ENCODE data around the gene CCDC92B.
A peak's percentile ranks its signal among the peaks of the same experiment; 100 is the strongest.
"Not testable (repeated sequence)": the region's sequence is repeated elsewhere in the genome, so short reads cannot be mapped to it uniquely, and the experiment has no call there.

The CCDC92B gene

GRCh38 chr17:2749058-2749783 lies at the start of gene CCDC92B:
Gene CCDC92B (minus strand): TSS chr17:2749652. CDS start chr17:2735145, 14,507 bp downstream.
- Mint-ChIP-seq H3K27me3 (peaks cover 32% of the 10 kb centered on the region), H3K4me1 (ENCODE audit: low read depth) (no peaks in the 10 kb centered on the region)

GRCh38 chr17:2798678-2799077 lies 49.2 kb upstream of the CCDC92B start:
- H3K9me3 Mint-ChIP-seq (ENCODE audit: low read depth) = no peaks in the 10 kb centered on the region
- H3K4me3 Mint-ChIP-seq = no peak overlapping the region
- H3K4me1 Mint-ChIP-seq (ENCODE audit: low read depth) = peaks cover 46% of the 10 kb centered on the region
- H3K27ac Mint-ChIP-seq = no peak overlapping the region
- H3K36me3 Mint-ChIP-seq = peaks cover 10% of the 10 kb centered on the region
- H3K27me3 Mint-ChIP-seq = peaks cover 5% of the 10 kb centered on the region

More at GRCh38 chr17:2749058-2749783, at the start of gene CCDC92B:
- Mint-ChIP-seq H3K4me3 (no peak within 1 kb of the TSS), H3K36me3 (no peaks in the 10 kb centered on the region), H3K27ac (no peak within 1 kb of the TSS), H3K9me3 (ENCODE audit: low read depth) (no peaks in the 10 kb centered on the region)

- peaks cover 51% of the 10 kb centered on the region for H3K4me1 Mint-ChIP-seq (ENCODE audit: low read depth)
- peak overlapping the region; percentile 74 for H3K4me3 Mint-ChIP-seq
- no peak overlapping the region for H3K27ac Mint-ChIP-seq
- H3K36me3 Mint-ChIP-seq = peaks cover 10% of the 10 kb centered on the region
- no peaks in the 10 kb centered on the region for H3K9me3 Mint-ChIP-seq (ENCODE audit: low read depth)
- H3K27me3 Mint-ChIP-seq = peaks cover 5% of the 10 kb centered on the region
Measured at GRCh38 chr17:2798188-2798587, 48.7 kb upstream of the CCDC92B start.

GRCh38 chr17:2797637-2798036 lies 48.2 kb upstream of the CCDC92B start:
- Mint-ChIP-seq H3K27ac (no peak overlapping the region), H3K4me3 (peak overlapping the region; percentile 74), H3K9me3 (ENCODE audit: low read depth) (no peaks in the 10 kb centered on the region), H3K27me3 (peaks cover 5% of the 10 kb centered on the region), H3K36me3 (peaks cover 6% of the 10 kb centered on the region), H3K4me1 (ENCODE audit: low read depth) (peaks cover 55% of the 10 kb centered on the region)

- no peaks in the 10 kb centered on the region for H3K9me3 Mint-ChIP-seq (ENCODE audit: low read depth)
- no peak overlapping the region for H3K27ac Mint-ChIP-seq
- H3K36me3 Mint-ChIP-seq = peaks cover 6% of the 10 kb centered on the region
- H3K4me3 Mint-ChIP-seq = peak overlapping the region; percentile 74
- H3K27me3 Mint-ChIP-seq = peaks cover 5% of the 10 kb centered on the region
- peaks cover 57% of the 10 kb centered on the region for H3K4me1 Mint-ChIP-seq (ENCODE audit: low read depth)
Measured at GRCh38 chr17:2797226-2797625, 47.8 kb upstream of the CCDC92B start.

GRCh38 chr17:2796164-2797125 lies 47.0 kb upstream of the CCDC92B start, which contains the start of gene RAP1GAP2:
Gene RAP1GAP2 (plus strand): TSS chr17:2796438. CDS start chr17:2796528, 90 bp downstream.
- H3K9me3 Mint-ChIP-seq (ENCODE audit: low read depth) = no peaks in the 10 kb centered on the region
- H3K36me3 Mint-ChIP-seq = peaks cover 4% of the 10 kb centered on the region
- peak within 1 kb of the TSS; percentile 74 for H3K4me3 Mint-ChIP-seq
- peaks cover 6% of the 10 kb centered on the region for H3K27me3 Mint-ChIP-seq
- peaks cover 65% of the 10 kb centered on the region for H3K4me1 Mint-ChIP-seq (ENCODE audit: low read depth)
- no peak within 1 kb of the TSS for H3K27ac Mint-ChIP-seq

- peaks cover 69% of the 10 kb centered on the region for H3K4me1 Mint-ChIP-seq (ENCODE audit: low read depth)
Measured at GRCh38 chr17:2795441-2796163, 46.1 kb upstream of the CCDC92B start.

GRCh38 chr17:2794111-2794803 lies 44.8 kb upstream of the CCDC92B start:
- H3K9me3 Mint-ChIP-seq (ENCODE audit: low read depth) = no peaks in the 10 kb centered on the region
- H3K4me1 Mint-ChIP-seq (ENCODE audit: low read depth) = peaks cover 67% of the 10 kb centered on the region
- H3K4me3 Mint-ChIP-seq = peak overlapping the region; percentile 71
- H3K27ac Mint-ChIP-seq = no peak overlapping the region
- no peaks in the 10 kb centered on the region for H3K36me3 Mint-ChIP-seq
- peaks cover 8% of the 10 kb centered on the region for H3K27me3 Mint-ChIP-seq

More at GRCh38 chr17:2795441-2796163, 46.1 kb upstream of the CCDC92B start:
- Mint-ChIP-seq H3K27ac (no peak overlapping the region), H3K4me3 (peak overlapping the region; percentile 74), H3K27me3 (peaks cover 8% of the 10 kb centered on the region), H3K36me3 (peaks cover 4% of the 10 kb centered on the region), H3K9me3 (ENCODE audit: low read depth) (no peaks in the 10 kb centered on the region)

- H3K4me1 Mint-ChIP-seq (ENCODE audit: low read depth) = peaks cover 57% of the 10 kb centered on the region
Measured at GRCh38 chr17:2792366-2793169, 43.1 kb upstream of the CCDC92B start.

GRCh38 chr17:2789700-2790099 lies 40.2 kb upstream of the CCDC92B start:
- H3K4me1 Mint-ChIP-seq (ENCODE audit: low read depth) = peaks cover 33% of the 10 kb centered on the region
- no peak overlapping the region for H3K27ac Mint-ChIP-seq
- H3K4me3 Mint-ChIP-seq = no peak overlapping the region
- peaks cover 6% of the 10 kb centered on the region for H3K27me3 Mint-ChIP-seq
- no peaks in the 10 kb centered on the region for H3K36me3 Mint-ChIP-seq
- no peaks in the 10 kb centered on the region for H3K9me3 Mint-ChIP-seq (ENCODE audit: low read depth)

More at GRCh38 chr17:2792366-2793169, 43.1 kb upstream of the CCDC92B start:
- Mint-ChIP-seq H3K27me3 (peaks cover 9% of the 10 kb centered on the region), H3K9me3 (ENCODE audit: low read depth) (no peaks in the 10 kb centered on the region), H3K27ac (peak overlapping the region; percentile 34), H3K36me3 (no peaks in the 10 kb centered on the region), H3K4me3 (peak overlapping the region; percentile 22)

- Mint-ChIP-seq H3K9me3 (ENCODE audit: low read depth) (no peaks in the 10 kb centered on the region), H3K4me3 (no peak overlapping the region), H3K27ac (no peak overlapping the region), H3K27me3 (peaks cover 2% of the 10 kb centered on the region), H3K4me1 (ENCODE audit: low read depth) (peaks cover 5% of the 10 kb centered on the region), H3K36me3 (no peaks in the 10 kb centered on the region)
Measured at GRCh38 chr17:2786176-2786881, 36.9 kb upstream of the CCDC92B start.

- H3K27me3 Mint-ChIP-seq; H3K9me3 Mint-ChIP-seq (ENCODE audit: low read depth); H3K4me1 Mint-ChIP-seq (ENCODE audit: low read depth); H3K4me3 Mint-ChIP-seq; H3K27ac Mint-ChIP-seq; H3K36me3 Mint-ChIP-seq: not testable (repeated sequence)
Measured at GRCh38 chr17:2785376-2785775, 35.9 kb upstream of the CCDC92B start.

GRCh38 chr17:2784864-2785263 lies 35.4 kb upstream of the CCDC92B start:
- Mint-ChIP-seq H3K27me3 (peaks cover 1% of the 10 kb centered on the region), H3K9me3 (ENCODE audit: low read depth) (no peaks in the 10 kb centered on the region), H3K36me3 (no peaks in the 10 kb centered on the region), H3K4me1 (ENCODE audit: low read depth) (peaks cover 2% of the 10 kb centered on the region), H3K27ac (no peak overlapping the region), H3K4me3 (no peak overlapping the region)

Measured in activated naive CD8-positive, alpha-beta T cell (primary cell).